IMR-90 (cell line): Measurements from ENCODE around the gene ADCY2. TPM values are rescaled to one million over a fixed set of nuclear protein-coding genes. Genes with fewer than 3 reads are reported as not detected.

ENCODE experiments used
- ATAC-seq: fragments of 200-7000 bp; cut with Tn5 transposase; 2 replicates; pipeline ENCODE4 v1.9.1; 2020; ENCODE audit warnings: low read depth, mild to moderate bottlenecking, moderate library complexity
- BruUV-seq: library from RNA; stranded (reverse); fragments of 400-500 nt; replicated peaks from 2 replicates; lab custom pipeline; 2021; lab: Mats Ljungman, UMichigan
- CTCF ChIA-PET: fragments of 300-600 bp; formaldehyde crosslinking; extraction: SDS; loops from one replicate; lab custom pipeline; 2021; ENCODE audit warnings: antibody characterized with exemption; lab: Yijun Ruan, JAX
- POLR2A ChIA-PET: fragments of 300-600 bp; sonication (Branson Sonifier 250); formaldehyde crosslinking; loops from one replicate; lab custom pipeline; 2022; ENCODE audit warnings: antibody characterized with exemption; ENCODE audit not compliant: unreplicated experiment; lab: Charles Lee
- DNase-seq: peaks from one replicate; pipeline ENCODE4 v3.0.0; 2013
- H2AFZ ChIP-seq: replicated peaks from 2 replicates; pipeline ENCODE3; 2013; ENCODE audit warnings: low read length, mild to moderate bottlenecking; ENCODE audit not compliant: poor library complexity
- H2AK5ac ChIP-seq: 2 replicates; pipeline ENCODE4 v1.6.1; 2013; ENCODE audit warnings: low read depth, low read length, inconsistent platforms
- H2AK9ac ChIP-seq: replicated peaks from 2 replicates; pipeline ENCODE3; 2013; ENCODE audit warnings: mild to moderate bottlenecking, low read depth, low read length, moderate library complexity; ENCODE audit not compliant: poor library complexity
- H2BK120ac ChIP-seq: 2 replicates; pipeline ENCODE4 v1.6.1; 2013; ENCODE audit warnings: low read depth, low read length, inconsistent platforms
- H2BK15ac ChIP-seq: 3 replicates; pipeline ENCODE4 v1.6.1; 2013; ENCODE audit warnings: low read depth, low read length, inconsistent platforms
- H2BK20ac ChIP-seq: 2 replicates; pipeline ENCODE4 v1.6.1; 2013; ENCODE audit warnings: low read depth, mild to moderate bottlenecking, inconsistent platforms, low read length, moderate library complexity
- H2BK5ac ChIP-seq: 2 replicates; pipeline ENCODE4 v1.6.1; 2013; ENCODE audit warnings: mild to moderate bottlenecking, low read depth, low read length, inconsistent platforms; ENCODE audit not compliant: poor library complexity, severe bottlenecking
- H3K14ac ChIP-seq: replicated peaks from 2 replicates; pipeline ENCODE4 v1.6.1; 2013; ENCODE audit warnings: low read depth, low read length, inconsistent platforms
- H3K18ac ChIP-seq: 2 replicates; pipeline ENCODE4 v1.6.1; 2013; ENCODE audit warnings: low read depth, low read length, control low read depth
- H3K23ac ChIP-seq: 2 replicates; pipeline ENCODE4 v1.6.1; 2013; ENCODE audit warnings: low read depth, low read length, inconsistent platforms
- H3K27ac ChIP-seq: 2 replicates; pipeline ENCODE4 v1.5.1; 2013; ENCODE audit warnings: mild to moderate bottlenecking, control low read depth, low read length; ENCODE audit not compliant: insufficient read depth
- H3K27me3 ChIP-seq: 2 replicates; pipeline ENCODE4 v1.6.1; 2013; ENCODE audit warnings: low read length; ENCODE audit not compliant: control insufficient read depth, insufficient read depth
- H3K36me3 ChIP-seq: 2 replicates; pipeline ENCODE4 v1.6.1; 2013; ENCODE audit warnings: low read length, mixed read lengths; ENCODE audit not compliant: control insufficient read depth, insufficient read depth
- H3K4ac ChIP-seq: 2 replicates; pipeline ENCODE4 v1.6.1; 2013; ENCODE audit warnings: low read depth, low read length, inconsistent platforms
- H3K4me1 ChIP-seq: 2 replicates; pipeline ENCODE4 v1.6.1; 2013; ENCODE audit warnings: low read length, mixed read lengths; ENCODE audit not compliant: control insufficient read depth, insufficient read depth
- H3K4me2 ChIP-seq: 2 replicates; pipeline ENCODE4 v1.6.1; 2013; ENCODE audit warnings: low read depth, mild to moderate bottlenecking, control low read depth, low read length, moderate library complexity
- H3K4me3 ChIP-seq: 2 replicates; pipeline ENCODE4 v1.5.1; 2013; ENCODE audit warnings: low read depth, mild to moderate bottlenecking, control low read depth, low read length, moderate library complexity; ENCODE audit not compliant: insufficient read depth
- H3K56ac ChIP-seq: 2 replicates; pipeline ENCODE4 v1.6.1; 2013; ENCODE audit warnings: low read length, inconsistent platforms; ENCODE audit not compliant: insufficient read depth; ENCODE audit errors: extremely low read depth
- H3K79me1 ChIP-seq, 2 experiments: 2 replicates each; pipeline ENCODE4 v1.6.1; 2013; ENCODE audit warnings: low read length in 2 of 2, inconsistent platforms in 1 of 2, low read depth in 1 of 2
- H3K9ac ChIP-seq: 2 replicates; pipeline ENCODE4 v1.6.1; 2013; ENCODE audit warnings: low read depth, low read length, control low read depth
- H3K9me1 ChIP-seq: 2 replicates; pipeline ENCODE4 v1.6.1; 2013; ENCODE audit warnings: low read length, inconsistent platforms; ENCODE audit not compliant: insufficient read depth
- H3K9me3 ChIP-seq: 2 replicates; pipeline ENCODE4 v1.6.1; 2013; ENCODE audit warnings: low read length; ENCODE audit not compliant: control insufficient read depth, insufficient read depth
- H4K20me1 ChIP-seq: 2 replicates; pipeline ENCODE4 v1.6.1; 2013; ENCODE audit warnings: low read length, inconsistent platforms; ENCODE audit not compliant: insufficient read depth
- H4K5ac ChIP-seq: 2 replicates; pipeline ENCODE4 v1.6.1; 2013; ENCODE audit warnings: mild to moderate bottlenecking, low read depth, low read length, control low read depth
- H4K8ac ChIP-seq, 2 experiments: 2 replicates each; pipeline ENCODE4 v1.6.1; 2013; ENCODE audit warnings: low read depth in 2 of 2, low read length in 2 of 2, control low read depth in 1 of 2, inconsistent platforms in 1 of 2
- H4K91ac ChIP-seq: 2 replicates; pipeline ENCODE4 v1.6.1; 2013; ENCODE audit warnings: low read depth, low read length, inconsistent platforms; ENCODE audit not compliant: insufficient read depth
- CEBPB ChIP-seq: IDR thresholded peaks from 2 replicates; pipeline ENCODE4 v1.6.1; 2012; ENCODE audit warnings: low read depth, low read length, improper control_type of control experiment
- CHD1 ChIP-seq: IDR thresholded peaks from 2 replicates; pipeline ENCODE4 v1.6.1; 2012; ENCODE audit warnings: low read depth, low read length, improper control_type of control experiment
- MAFK ChIP-seq: IDR thresholded peaks from 2 replicates; pipeline ENCODE4 v1.6.1; 2012; ENCODE audit warnings: low read depth, low read length, improper control_type of control experiment
- MAZ ChIP-seq: IDR thresholded peaks from 2 replicates; pipeline ENCODE4 v1.6.1; 2012; ENCODE audit warnings: low read depth, mild to moderate bottlenecking, low read length, improper control_type of control experiment, moderate library complexity, borderline replicate concordance
- WGBS, 2 experiments: methylation state at CpG; one replicate each; pipeline versions ENCODE4 v1.1.5 to v1.1.7; 2013; ENCODE audit warnings: missing lambda C conversion rate in 2 of 2; ENCODE audit not compliant: insufficient read length in 1 of 2; ENCODE audit errors: extremely low coverage in 2 of 2; 5-methylcytosine and 5-hydroxymethylcytosine counted together
- dilution Hi-C: fragments of 300-500 bp; cut with HindIII; formaldehyde crosslinking; loops from one replicate; pipeline ENCODE4 v1.14.3; 2018; ENCODE audit warnings: low sequenced_read_pairs; ENCODE audit not compliant: unreplicated experiment
- in situ Hi-C: fragments of 300-500 bp; cut with MboI; formaldehyde crosslinking; loops from 3 replicates; pipeline ENCODE4 v1.14.3; 2019; ENCODE audit warnings: low sequenced_read_pairs, inconsistent platforms, mixed read lengths
- intact Hi-C: fragments of 100-400 bp; cut with micrococcal nuclease; formaldehyde crosslinking; loops from 2 replicates; pipeline ENCODE4 v1.10.0; 2022
- polyA plus RNA-seq, 3 experiments: library from polyadenylated mRNA; depleted of rRNA; stranded (reverse); fragments of >200 nt; gene quantifications; 2 replicates each; pipeline ENCODE4 v1.2.3, GENCODE V29; 2012; ENCODE audit warnings: low replicate concordance in 1 of 3
- total RNA-seq: library from RNA; depleted of rRNA; stranded (reverse); fragments of >200 nt; gene quantifications from 2 replicates; pipeline ENCODE4 v1.2.3, GENCODE V29; 2012
- TF ChIP-seq, protein P1 (sequence below): fragments of 150-350 bp; IDR thresholded peaks from 2 replicates; pipeline ENCODE4 v1.6.1; 2017; ENCODE audit warnings: mild to moderate bottlenecking, antibody characterized with exemption, low read length, low read depth

The ADCY2 gene
- total and polyA plus RNA-seq, 2 of the 4 experiments (the other 2 are of a cell fraction): not detected

DNA sequence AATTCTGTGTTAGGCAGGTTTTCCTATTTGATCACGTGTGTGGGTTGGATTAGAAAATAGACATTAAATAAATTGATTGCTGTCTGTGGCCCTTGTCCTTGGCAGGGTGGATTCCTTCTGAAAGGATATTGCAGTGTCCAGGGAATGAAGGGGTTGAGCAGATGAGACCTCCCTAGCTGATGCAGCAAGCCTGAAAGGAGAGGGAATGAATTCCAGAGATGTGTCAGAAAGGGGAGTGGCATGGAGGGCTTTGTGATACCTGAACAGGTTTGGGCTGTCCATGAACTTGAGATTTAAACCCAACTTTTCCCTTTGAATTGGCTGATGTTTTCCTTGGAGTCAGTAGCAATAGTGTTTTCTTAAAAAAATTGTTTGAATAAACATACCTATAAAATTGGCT, 66.8 kb downstream of the ADCY2 start:
- no peak overlapping the region for H3K9ac ChIP-seq
- H2BK5ac ChIP-seq: no peak overlapping the region
- H3K9me3 ChIP-seq: peaks cover 23% of the 10 kb centered on the region
- DNase-seq: no peak
- ChIA-PET CTCF (no interaction called here), POLR2A (no interaction called here)
- in situ Hi-C loops: no loop called here
- no peak overlapping the region for H2BK120ac ChIP-seq
- H3K56ac ChIP-seq: no peak overlapping the region
- no peak overlapping the region for H2AK9ac ChIP-seq
- no peaks in the 10 kb centered on the region for H3K4me1 ChIP-seq
- H4K91ac ChIP-seq: no peak overlapping the region
- no peaks in the 10 kb centered on the region for H4K20me1 ChIP-seq
- H3K18ac ChIP-seq: no peak overlapping the region
- no peak overlapping the region for H4K5ac ChIP-seq
- no peaks in the 10 kb centered on the region for H3K27me3 ChIP-seq
- H2BK20ac ChIP-seq: no peak overlapping the region
- no peak overlapping the region for H3K27ac ChIP-seq
- TF ChIP-seq MAZ (no peak), CEBPB (no peak), CHD1 (no peak), MAFK (no peak)
- TF ChIP-seq, protein P1, sequence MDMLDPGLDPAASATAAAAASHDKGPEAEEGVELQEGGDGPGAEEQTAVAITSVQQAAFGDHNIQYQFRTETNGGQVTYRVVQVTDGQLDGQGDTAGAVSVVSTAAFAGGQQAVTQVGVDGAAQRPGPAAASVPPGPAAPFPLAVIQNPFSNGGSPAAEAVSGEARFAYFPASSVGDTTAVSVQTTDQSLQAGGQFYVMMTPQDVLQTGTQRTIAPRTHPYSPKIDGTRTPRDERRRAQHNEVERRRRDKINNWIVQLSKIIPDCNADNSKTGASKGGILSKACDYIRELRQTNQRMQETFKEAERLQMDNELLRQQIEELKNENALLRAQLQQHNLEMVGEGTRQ: no peak
- H3K23ac ChIP-seq: no peak overlapping the region
- H3K4me3 ChIP-seq: no peak overlapping the region
- intact Hi-C loops: no loop called here
- no peak overlapping the region for H2AK5ac ChIP-seq
- H3K4me2 ChIP-seq: no peak overlapping the region
- no peaks in the 10 kb centered on the region for H3K36me3 ChIP-seq
- no CpG with 5 or more reads among the region's 1 CpG for WGBS, 2 experiments
- no peak for ATAC-seq
- H3K9me1 ChIP-seq: no peaks in the 10 kb centered on the region
- H2AFZ ChIP-seq: no peak overlapping the region
- H3K14ac ChIP-seq: no peak overlapping the region
- dilution Hi-C loops: no loop called here
- H3K79me1 ChIP-seq: no peaks in the 10 kb centered on the region
- no peak overlapping the region for H2BK15ac ChIP-seq
- no TSS peak for BruUV-seq
- H3K4ac ChIP-seq: no peak overlapping the region
- H4K8ac ChIP-seq: no peak overlapping the region
